ENCODE results near the gene ELP4. TPM values are rescaled to one million over a fixed set of nuclear protein-coding genes. Genes with fewer than 3 reads are reported as not detected.

ELP4 gene
- total and polyA plus RNA-seq, 3 experiments from 2014 or later, result 18.4 to 23.2 (median 20.5) TPM

DNA sequence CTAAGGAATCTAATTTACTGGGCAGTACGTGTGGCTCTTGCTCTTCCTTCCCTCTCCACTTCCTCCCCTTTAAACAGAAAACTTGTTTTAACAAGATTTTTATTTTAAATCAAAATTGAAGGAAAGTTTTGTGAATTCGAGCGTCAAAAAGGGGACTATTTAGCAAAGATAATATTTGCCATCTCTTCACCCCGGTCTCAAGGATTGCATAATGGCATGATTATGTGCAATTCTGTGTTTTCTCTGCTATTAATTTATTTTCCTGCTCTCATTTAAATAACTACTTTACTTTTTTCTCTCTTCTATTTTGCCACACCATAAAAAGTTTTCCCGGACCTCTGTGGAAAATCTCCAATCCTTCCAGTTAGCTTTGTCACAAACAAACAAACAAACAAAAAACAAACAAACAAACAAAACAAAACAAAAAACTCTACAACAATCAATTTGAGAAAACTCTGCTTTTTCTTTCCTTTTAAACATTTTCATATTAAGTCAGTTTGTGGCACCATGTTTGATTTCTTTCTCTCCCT is 311.7 kb downstream of the ELP4 start:
- ChIA-PET POLR2A (interaction anchor here (0.5 kb wide), 1 partner anchor 20 kb away, joined by 4 read pairs; no protein-coding TSS in a partner anchor), CTCF (no interaction called here)
- Mint-ChIP-seq H3K27ac (peak overlapping the region in 1 of 8 donors; percentile 35), H3K9me3 (peaks cover 0 to 15% (median 7%) of the 10 kb centered on the region in 5 donors), H3K27me3 (peaks cover 78% of the 10 kb centered on the region in 2 donors), H3K4me3 (no peak overlapping the region), H3K36me3 (no peaks in the 10 kb centered on the region), H3K4me1 (peaks cover 15 to 23% (median 16%) of the 10 kb centered on the region in 3 donors)
- no peaks in the 10 kb centered on the region for H3K9me3 ChIP-seq (ENCODE audit: low read length)
- peaks cover 65% of the 10 kb centered on the region for H3K27me3 ChIP-seq (ENCODE audit: insufficient read depth, low read length, poor library complexity, severe bottlenecking)
- no peaks in the 10 kb centered on the region for H3K4me1 ChIP-seq (ENCODE audit: insufficient read depth, low read length)
- no peak for DNase-seq
- no peak overlapping the region for H3K4me3 ChIP-seq (ENCODE audit: low read length)
- H3K36me3 ChIP-seq (ENCODE audit: insufficient read depth, low read length), result no peaks in the 10 kb centered on the region
- no peak overlapping the region for H3K27ac ChIP-seq (ENCODE audit: low read depth, low read length)

DNA sequence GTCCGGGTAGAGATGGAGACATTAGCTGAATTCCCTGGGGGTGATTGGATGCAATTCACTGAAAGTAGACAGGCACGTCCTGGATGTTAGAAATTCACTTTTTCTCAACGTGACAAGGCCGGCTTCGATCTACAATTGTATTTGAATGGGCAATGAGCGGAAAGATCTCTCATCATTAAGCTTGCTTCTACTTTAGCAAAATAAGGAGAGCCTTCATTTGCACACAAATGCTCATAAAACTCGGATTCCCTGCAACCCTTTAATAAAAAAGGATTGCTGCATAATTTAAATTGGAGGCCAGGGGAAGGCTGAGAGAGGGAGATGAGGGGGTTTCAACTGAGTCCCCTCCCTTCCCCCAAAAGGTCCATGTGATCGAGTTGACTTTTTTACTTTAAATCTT is 312.2 kb downstream of the ELP4 start:
- H3K9me3 Mint-ChIP-seq, result peaks cover 0 to 18% (median 7%) of the 10 kb centered on the region in 5 donors
- POLR2A ChIA-PET, result no interaction called here
- CTCF ChIA-PET, result no interaction called here

DNA sequence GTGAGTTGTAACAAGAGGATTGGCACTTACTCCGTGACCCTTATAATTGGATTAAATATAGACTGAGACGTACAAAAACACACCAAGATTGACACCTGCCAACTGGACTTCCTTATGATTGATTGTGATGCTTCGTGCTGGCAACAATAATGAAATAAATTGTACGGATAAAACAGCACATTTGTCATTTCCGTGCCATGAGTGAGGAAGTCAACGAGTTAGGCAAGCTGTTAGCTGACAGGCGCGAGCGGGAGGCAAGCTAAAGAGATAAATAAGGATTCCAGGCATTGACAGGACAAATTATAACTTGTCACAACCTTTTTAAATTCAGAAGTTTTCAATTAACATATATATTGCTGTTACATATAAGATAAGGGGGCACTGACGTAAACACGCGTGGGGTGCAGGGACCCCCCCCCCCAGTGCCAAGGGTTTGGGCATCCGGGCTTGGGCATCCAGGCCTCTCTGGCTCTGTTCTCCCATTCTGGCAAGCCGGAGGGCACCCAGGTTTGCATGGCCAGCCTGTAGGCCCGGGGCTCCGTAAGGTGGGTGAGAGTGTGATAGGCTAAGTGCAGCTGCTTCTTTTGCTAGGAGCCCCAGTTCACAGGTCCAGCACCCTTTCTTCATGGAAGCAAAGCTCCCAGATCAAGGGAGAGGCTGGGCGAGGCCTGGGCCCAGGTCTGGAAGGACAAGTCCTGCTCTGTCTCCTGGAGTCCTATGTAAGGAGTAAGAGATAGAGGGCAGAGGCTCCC is 312.8 kb downstream of the ELP4 start:
- Histone ChIP-seq H3K9me3 (ENCODE audit: low read length) (no peaks in the 10 kb centered on the region), H3K36me3 (ENCODE audit: insufficient read depth, low read length) (no peaks in the 10 kb centered on the region), H3K4me3 (ENCODE audit: low read length) (no peak overlapping the region), H3K27me3 (ENCODE audit: insufficient read depth, low read length, poor library complexity, severe bottlenecking) (peaks cover 60% of the 10 kb centered on the region), H3K27ac (ENCODE audit: low read depth, low read length) (no peak overlapping the region), H3K4me1 (ENCODE audit: insufficient read depth, low read length) (no peaks in the 10 kb centered on the region)
- DNase-seq, result no peak
- POLR2A ChIA-PET, result no interaction called here
- Mint-ChIP-seq H3K36me3 (no peaks in the 10 kb centered on the region), H3K4me3 (no peak overlapping the region), H3K27me3 (peaks cover 79% of the 10 kb centered on the region in 2 donors), H3K4me1 (peaks cover 14 to 23% (median 22%) of the 10 kb centered on the region in 3 donors), H3K27ac (peak overlapping the region in 1 of 8 donors; percentile 39), H3K9me3 (peaks cover 0 to 20% (median 7%) of the 10 kb centered on the region in 5 donors)
- CTCF ChIA-PET, result no interaction called here

More for the DNA sequence above, 312.2 kb downstream of the ELP4 start:
- DNase-seq, result no peak
- no peak overlapping the region for H3K4me3 Mint-ChIP-seq
- no peaks in the 10 kb centered on the region for H3K36me3 Mint-ChIP-seq
- H3K4me3 ChIP-seq (ENCODE audit: low read length), result no peak overlapping the region
- peaks cover 81% of the 10 kb centered on the region in 2 donors for H3K27me3 Mint-ChIP-seq
- peak overlapping the region in 1 of 8 donors; percentile 39 for H3K27ac Mint-ChIP-seq
- peaks cover 63% of the 10 kb centered on the region for H3K27me3 ChIP-seq (ENCODE audit: insufficient read depth, low read length, poor library complexity, severe bottlenecking)
- H3K9me3 ChIP-seq (ENCODE audit: low read length), result no peaks in the 10 kb centered on the region
- H3K4me1 Mint-ChIP-seq, result peaks cover 16 to 26% (median 19%) of the 10 kb centered on the region in 3 donors
- no peaks in the 10 kb centered on the region for H3K36me3 ChIP-seq (ENCODE audit: insufficient read depth, low read length)
- H3K4me1 ChIP-seq (ENCODE audit: insufficient read depth, low read length), result no peaks in the 10 kb centered on the region
- H3K27ac ChIP-seq (ENCODE audit: low read depth, low read length), result no peak overlapping the region

DNA sequence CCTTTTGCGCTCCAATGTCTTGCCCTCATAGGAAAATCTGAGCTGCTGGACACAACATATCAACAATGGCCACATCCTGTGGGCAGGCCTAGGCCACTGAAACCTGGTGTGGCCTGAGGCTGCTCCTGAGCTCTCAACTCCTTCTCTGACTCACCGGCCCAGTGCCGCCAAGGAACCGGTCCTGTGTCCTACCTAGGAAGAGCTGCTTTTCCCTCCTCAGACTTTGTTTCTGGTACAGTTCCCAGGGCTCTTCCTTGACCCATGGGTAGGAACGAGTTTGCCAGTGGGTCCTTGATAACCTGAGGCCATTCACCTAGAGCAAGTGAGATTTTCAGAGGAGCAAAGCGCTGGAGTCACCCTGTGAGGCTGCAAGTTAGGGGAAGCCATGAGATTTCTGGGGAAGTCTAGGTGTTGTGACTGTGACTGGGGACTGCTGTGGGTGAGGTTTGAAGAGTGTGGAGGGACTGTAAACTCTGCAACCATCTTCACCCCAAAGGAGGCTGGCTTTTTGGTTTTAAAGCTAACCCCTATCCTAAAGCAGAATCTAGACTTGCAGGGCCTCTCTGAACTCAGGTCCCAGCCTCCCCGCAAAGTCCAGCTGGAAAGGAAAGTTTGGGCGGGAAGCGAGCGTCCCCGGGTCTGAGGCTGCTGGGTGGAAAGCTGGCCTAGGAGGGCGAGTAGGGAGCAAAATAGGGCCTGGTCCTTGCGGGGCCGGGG is 313.5 kb downstream of the ELP4 start:
- Mint-ChIP-seq H3K4me3 (no peak overlapping the region), H3K27ac (no peak overlapping the region), H3K4me1 (peaks cover 16 to 28% (median 28%) of the 10 kb centered on the region in 3 donors), H3K27me3 (peaks cover 78 to 83% of the 10 kb centered on the region in 2 donors), H3K36me3 (peaks cover 0 to 2% (median 0%) of the 10 kb centered on the region in 3 donors), H3K9me3 (peaks cover 0 to 21% (median 9%) of the 10 kb centered on the region in 5 donors)
- CTCF ChIA-PET, result no interaction called here
- POLR2A ChIA-PET, result no interaction called here
- H3K36me3 ChIP-seq (ENCODE audit: insufficient read depth, low read length), result no peaks in the 10 kb centered on the region
- no peak for DNase-seq
- H3K9me3 ChIP-seq (ENCODE audit: low read length), result no peaks in the 10 kb centered on the region
- no peaks in the 10 kb centered on the region for H3K4me1 ChIP-seq (ENCODE audit: insufficient read depth, low read length)
- H3K27ac ChIP-seq (ENCODE audit: low read depth, low read length), result no peak overlapping the region
- H3K4me3 ChIP-seq (ENCODE audit: low read length), result no peak overlapping the region
- peaks cover 62% of the 10 kb centered on the region for H3K27me3 ChIP-seq (ENCODE audit: insufficient read depth, low read length, poor library complexity, severe bottlenecking)

DNA sequence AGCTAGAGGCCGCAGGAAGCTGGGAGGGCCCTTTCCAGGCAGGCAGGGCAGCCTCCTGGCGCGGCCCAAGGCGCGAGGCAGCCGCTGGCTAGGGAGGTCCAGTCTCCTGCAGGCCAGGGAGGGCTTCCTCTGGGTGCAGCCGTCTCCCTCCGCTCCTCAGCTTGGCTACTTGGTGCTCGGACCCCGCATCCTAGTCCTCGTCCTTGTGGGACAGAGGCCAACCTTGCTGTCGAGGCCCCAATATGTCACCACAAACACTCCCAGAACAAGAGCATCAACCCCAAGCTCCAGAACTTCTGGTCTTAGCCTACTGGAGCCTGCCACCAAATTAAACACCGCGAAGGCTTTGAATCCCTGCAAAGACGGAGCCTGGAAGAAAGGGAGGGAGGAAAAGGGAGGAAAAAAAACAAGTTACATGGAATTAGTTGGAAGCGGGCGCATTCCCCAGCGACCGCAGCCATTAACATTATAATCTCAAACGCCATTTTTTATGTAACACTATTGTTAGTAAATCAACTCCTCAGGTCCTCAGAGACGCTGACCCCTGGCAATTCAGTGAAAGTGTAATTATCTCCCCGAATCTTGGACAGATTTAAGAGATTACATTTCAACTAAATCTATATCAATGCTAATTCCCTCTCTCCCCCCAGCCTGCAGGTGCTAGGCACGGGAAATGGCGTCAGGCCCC is 314.2 kb downstream of the ELP4 start:
- Mint-ChIP-seq H3K9me3 (peaks cover 0 to 21% (median 9%) of the 10 kb centered on the region in 5 donors), H3K27ac (no peak overlapping the region), H3K27me3 (peaks cover 75 to 82% of the 10 kb centered on the region in 2 donors), H3K4me1 (peaks cover 13 to 24% (median 23%) of the 10 kb centered on the region in 3 donors), H3K36me3 (peaks cover 0 to 2% (median 0%) of the 10 kb centered on the region in 3 donors), H3K4me3 (peak overlapping the region in 1 of 7 donors; percentile 77)
- POLR2A ChIA-PET, result no interaction called here
- CTCF ChIA-PET, result no interaction called here
- no peaks in the 10 kb centered on the region for H3K9me3 ChIP-seq (ENCODE audit: low read length)
- no peak for DNase-seq
- peaks cover 57% of the 10 kb centered on the region for H3K27me3 ChIP-seq (ENCODE audit: insufficient read depth, low read length, poor library complexity, severe bottlenecking)
- H3K4me1 ChIP-seq (ENCODE audit: insufficient read depth, low read length), result no peaks in the 10 kb centered on the region
- H3K4me3 ChIP-seq (ENCODE audit: low read length), result no peak overlapping the region
- no peak overlapping the region for H3K27ac ChIP-seq (ENCODE audit: low read depth, low read length)
- H3K36me3 ChIP-seq (ENCODE audit: insufficient read depth, low read length), result no peaks in the 10 kb centered on the region

DNA sequence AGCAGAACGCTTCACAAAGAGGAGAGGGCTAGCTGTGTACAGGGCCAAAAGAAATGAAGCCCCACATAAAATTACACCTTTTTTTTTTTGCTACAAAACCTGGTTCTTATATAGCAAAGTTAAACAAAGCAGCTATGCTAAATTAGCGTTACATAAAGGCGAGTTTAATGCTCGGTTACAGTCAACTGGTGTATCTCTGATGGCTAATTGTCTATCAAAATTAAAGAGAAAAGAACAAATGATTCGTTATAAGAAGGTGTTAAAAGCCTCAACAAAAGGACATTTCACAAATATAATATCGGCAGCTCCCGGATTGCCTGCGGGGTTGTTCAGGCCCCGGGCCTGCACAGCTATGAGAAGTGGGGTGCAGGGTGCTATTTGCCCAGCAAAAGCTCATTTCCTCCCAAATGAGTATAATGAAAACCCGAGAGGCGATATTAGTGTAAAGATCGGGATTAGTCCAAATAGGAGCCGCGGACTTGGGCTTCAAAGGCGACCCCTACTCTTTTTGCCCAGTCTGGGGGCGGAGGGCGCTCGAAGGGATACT is 314.8 kb downstream of the ELP4 start:
- H3K27ac Mint-ChIP-seq, result no peak overlapping the region
- no peak for DNase-seq
- H3K36me3 Mint-ChIP-seq, result peaks cover 0 to 2% (median 0%) of the 10 kb centered on the region in 3 donors
- Histone ChIP-seq H3K36me3 (ENCODE audit: insufficient read depth, low read length) (no peaks in the 10 kb centered on the region), H3K27ac (ENCODE audit: low read depth, low read length) (no peak overlapping the region), H3K4me3 (ENCODE audit: low read length) (no peak overlapping the region), H3K9me3 (ENCODE audit: low read length) (no peaks in the 10 kb centered on the region), H3K27me3 (ENCODE audit: insufficient read depth, low read length, poor library complexity, severe bottlenecking) (peaks cover 57% of the 10 kb centered on the region), H3K4me1 (ENCODE audit: insufficient read depth, low read length) (no peaks in the 10 kb centered on the region)
- H3K9me3 Mint-ChIP-seq, result peaks cover 0 to 19% (median 9%) of the 10 kb centered on the region in 5 donors
- peaks cover 74 to 82% of the 10 kb centered on the region in 2 donors for H3K27me3 Mint-ChIP-seq
- no peak overlapping the region for H3K4me3 Mint-ChIP-seq
- POLR2A ChIA-PET, result no interaction called here
- CTCF ChIA-PET, result no interaction called here
- peaks cover 13 to 24% (median 23%) of the 10 kb centered on the region in 3 donors for H3K4me1 Mint-ChIP-seq

DNA sequence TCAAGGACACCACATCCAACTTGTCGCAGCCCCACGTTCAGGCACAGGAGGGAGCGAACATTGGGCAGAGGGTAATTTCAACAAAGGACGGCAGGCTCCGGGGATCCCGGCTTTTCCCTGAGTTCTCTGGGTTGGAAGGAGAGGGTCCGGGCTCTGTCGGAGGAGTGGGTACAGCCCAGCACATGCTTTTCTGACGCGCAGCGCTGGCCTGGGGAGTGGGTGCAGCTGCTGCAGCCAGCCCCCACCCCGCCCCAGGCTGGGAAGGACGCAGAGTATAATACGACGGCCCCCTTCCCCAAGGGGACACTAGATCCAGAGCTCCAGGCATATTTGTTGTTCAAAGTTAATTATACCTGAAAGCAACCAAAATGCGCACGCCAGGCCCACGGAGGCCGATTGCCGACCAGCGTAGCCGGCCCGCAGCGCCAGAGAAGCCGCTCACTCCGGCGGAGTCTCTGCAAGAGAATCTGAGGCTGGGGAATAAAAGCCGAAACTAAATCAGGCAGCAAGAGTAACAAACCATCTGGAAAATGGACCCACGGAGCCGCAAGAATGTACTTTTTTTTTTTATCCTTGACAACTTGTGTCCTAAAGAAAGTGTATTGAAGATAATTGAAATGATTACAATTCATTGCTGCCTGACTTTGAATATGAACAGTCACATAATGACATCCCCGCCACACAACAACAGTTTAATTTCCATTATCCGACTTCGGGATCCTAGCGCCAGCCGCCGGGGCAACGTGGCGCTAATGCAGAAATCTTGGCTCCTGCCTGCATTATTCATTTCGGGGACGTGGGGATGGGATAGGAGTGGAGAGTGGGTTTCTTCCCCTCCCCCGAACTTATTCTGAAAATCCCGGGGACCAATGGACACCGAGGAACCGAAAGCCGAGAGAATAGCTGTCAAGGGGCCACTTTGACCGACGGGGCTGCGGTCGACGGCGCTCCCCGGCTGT is 315.6 kb downstream of the ELP4 start:
- CTCF ChIA-PET, result no interaction called here
- Histone ChIP-seq H3K4me3 (ENCODE audit: low read length) (no peak overlapping the region), H3K36me3 (ENCODE audit: insufficient read depth, low read length) (no peaks in the 10 kb centered on the region), H3K4me1 (ENCODE audit: insufficient read depth, low read length) (no peaks in the 10 kb centered on the region), H3K27ac (ENCODE audit: low read depth, low read length) (no peak overlapping the region), H3K9me3 (ENCODE audit: low read length) (no peaks in the 10 kb centered on the region), H3K27me3 (ENCODE audit: insufficient read depth, low read length, poor library complexity, severe bottlenecking) (peaks cover 58% of the 10 kb centered on the region)
- peak overlapping the region in 2 of 8 donors; percentile 14 to 27 for H3K27ac Mint-ChIP-seq
- peak overlapping the region in 3 of 7 donors; percentile 23 to 48 (median 25) for H3K4me3 Mint-ChIP-seq
- H3K9me3 Mint-ChIP-seq, result peaks cover 0 to 19% (median 7%) of the 10 kb centered on the region in 5 donors
- peaks cover 0 to 2% (median 0%) of the 10 kb centered on the region in 3 donors for H3K36me3 Mint-ChIP-seq
- H3K4me1 Mint-ChIP-seq, result peaks cover 13 to 24% (median 23%) of the 10 kb centered on the region in 3 donors
- no peak for DNase-seq
- POLR2A ChIA-PET, result no interaction called here
- peaks cover 79 to 84% of the 10 kb centered on the region in 2 donors for H3K27me3 Mint-ChIP-seq

Data from CD8-positive, alpha-beta memory T cell (primary cell).